GM18868 (cell line): Measurements from ENCODE around the gene TRAPPC11.

Source experiments
- ATAC-seq: cut with Tn5 transposase; IDR thresholded peaks from one replicate; pipeline ENCODE4 v1.9.1; 2021; ENCODE audit warnings: mild to moderate bottlenecking, moderate library complexity; ENCODE audit not compliant: unreplicated experiment

The TRAPPC11 gene

GRCh38 chr4:183755596-183755995 lies 96.5 kb downstream of the TRAPPC11 start:
- no peak for ATAC-seq

GRCh38 chr4:183757060-183757459 lies 98.0 kb downstream of the TRAPPC11 start:
- no peak for ATAC-seq

GRCh38 chr4:183758061-183758757 lies 99.1 kb downstream of the TRAPPC11 start:
- no peak for ATAC-seq

GRCh38 chr4:183758758-183759447 lies 99.8 kb downstream of the TRAPPC11 start:
- ATAC-seq: no peak

- no peak for ATAC-seq
Observed at GRCh38 chr4:183760326-183760725, 101.2 kb downstream of the TRAPPC11 start.
